NB4 (cell line): ENCODE results near the gene NTPCR.

Experiments
- DNase-seq: peaks from one replicate; pipeline ENCODE4 v3.0.0; 2010; ENCODE audit warnings: low read depth
- H3K4me3 ChIP-seq: one replicate; pipeline ENCODE4 v1.5.1; 2011; ENCODE audit warnings: mild to moderate bottlenecking, low read depth, low read length, moderate library complexity
- CTCF ChIP-seq: IDR thresholded peaks from one replicate; pipeline ENCODE4 v1.5.1; 2012; ENCODE audit warnings: low read depth, low read length
- MAX ChIP-seq: IDR thresholded peaks from 2 replicates; pipeline ENCODE4 v1.6.1; 2011; ENCODE audit warnings: low read depth, low read length
- MYC ChIP-seq: IDR thresholded peaks from 2 replicates; pipeline ENCODE4 v1.6.1; 2011; ENCODE audit warnings: low read depth, low read length
- POLR2A ChIP-seq: IDR thresholded peaks from 2 replicates; pipeline ENCODE4 v1.6.1; 2011; ENCODE audit warnings: mild to moderate bottlenecking; ENCODE audit not compliant: insufficient read length; ENCODE audit errors: extremely low read depth

Gene NTPCR

GRCh38 chr1:232983817-232984567 is 33.6 kb downstream of the NTPCR start:
- TF ChIP-seq MAX (no peak), POLR2A (no peak), MYC (no peak), CTCF (no peak)
- DNase-seq, result no peak
- H3K4me3 ChIP-seq, result no peak overlapping the region

DNA sequence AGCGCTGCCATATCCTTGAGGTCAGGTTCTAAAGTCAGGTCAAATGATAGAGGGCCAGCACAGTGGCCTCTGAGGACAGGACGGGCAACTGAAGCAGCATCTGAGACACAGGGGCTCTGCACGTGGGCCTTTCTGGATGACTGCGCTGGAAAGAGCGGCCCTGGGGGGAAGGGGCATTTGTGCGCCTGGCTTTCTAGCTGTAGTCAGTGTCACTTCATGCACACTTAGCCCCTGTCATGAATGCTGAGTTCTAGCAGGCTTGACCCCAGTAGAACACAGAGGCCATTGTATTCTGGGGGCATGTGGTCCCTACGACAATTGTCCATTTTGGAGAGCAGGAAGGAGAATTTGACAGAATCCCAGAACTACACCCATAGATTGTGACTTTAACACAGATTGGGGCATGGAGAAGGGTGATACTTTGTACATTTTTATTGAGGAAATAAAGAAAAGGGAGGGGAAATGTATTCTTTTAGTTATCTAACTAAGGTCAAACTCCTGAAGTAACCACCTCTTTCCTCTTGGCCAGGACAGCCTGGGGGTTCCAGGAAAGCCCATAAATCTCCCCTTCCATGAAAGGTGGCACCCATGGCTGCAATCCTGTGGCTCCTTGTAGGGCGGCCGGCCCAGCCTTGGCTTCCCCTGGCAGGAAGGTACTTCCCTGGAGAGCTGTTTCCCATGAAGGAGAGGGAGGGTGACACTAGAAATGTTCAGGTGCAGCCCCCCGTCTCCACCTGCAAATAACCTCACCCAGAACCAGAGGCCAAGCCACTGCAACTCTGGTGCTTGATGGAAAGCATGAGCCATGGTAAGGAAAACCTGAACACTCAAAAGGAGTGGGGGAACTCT is 34.4 kb downstream of the NTPCR start:
- no peak overlapping the region for H3K4me3 ChIP-seq
- TF ChIP-seq POLR2A (no peak), CTCF (no peak), MAX (no peak), MYC (no peak)
- no peak for DNase-seq

GRCh38 chr1:232985882-232986526 is 35.6 kb downstream of the NTPCR start:
- TF ChIP-seq MYC (no peak), CTCF (no peak), POLR2A (no peak), MAX (no peak)
- DNase-seq, result no peak
- no peak overlapping the region for H3K4me3 ChIP-seq

- no peak overlapping the region for H3K4me3 ChIP-seq
- TF ChIP-seq CTCF (no peak), MYC (no peak), MAX (no peak), POLR2A (no peak)
- no peak for DNase-seq
Measured at GRCh38 chr1:232986527-232986922, 36.1 kb downstream of the NTPCR start.

DNA sequence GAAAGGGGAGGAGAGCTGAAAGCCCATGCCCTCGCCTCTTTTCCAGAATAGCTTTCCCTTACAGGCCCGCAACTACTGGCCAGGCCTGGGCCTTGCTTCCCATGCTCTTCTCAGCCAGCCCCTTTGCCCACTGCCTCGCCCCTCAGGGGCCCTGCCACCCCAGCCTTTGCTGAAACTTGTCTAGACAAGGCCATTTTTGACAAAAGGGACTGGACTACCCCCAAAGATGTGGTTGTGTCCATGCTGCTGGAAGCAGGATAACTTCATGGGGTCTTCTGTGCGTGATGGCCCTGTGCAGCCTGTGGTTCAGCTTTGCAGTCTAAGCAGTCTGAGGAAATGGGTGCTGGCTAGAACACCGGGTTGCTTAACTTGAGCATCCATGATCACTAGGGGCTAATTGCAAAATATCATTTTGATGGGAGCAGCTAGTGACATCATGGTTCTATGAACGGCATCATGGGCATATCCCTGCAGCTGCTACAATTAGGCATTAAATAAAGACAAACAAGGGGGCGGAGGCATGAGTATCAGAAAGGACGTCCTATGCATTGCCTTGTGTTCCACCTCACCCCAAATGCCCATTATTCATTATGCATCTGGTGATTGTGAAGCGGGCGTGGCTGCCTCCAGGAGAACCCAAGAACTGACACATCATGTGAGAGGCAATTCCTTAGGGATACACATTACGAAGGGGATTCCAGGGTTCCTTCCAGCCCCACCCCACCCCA is 36.8 kb downstream of the NTPCR start:
- DNase-seq, result no peak
- H3K4me3 ChIP-seq, result no peak overlapping the region
- no peak for TF ChIP-seq CTCF
- TF ChIP-seq POLR2A, result no peak
- no peak for TF ChIP-seq MAX
- no peak for TF ChIP-seq MYC
